Stimulated activated memory B cell treated with anti-CD40 and anti-IgM and Interleukin-4, amounts not matched to agents 10 μg/mL and 1 μg/mL and 100 μg/mL, for 72 hours (primary cell): ENCODE data around the gene TCOF1.

Source experiments
- ATAC-seq: fragments of 150-1000 bp; cut with Tn5 transposase; 2 replicates; pipeline ENCODE4 v1.10.0; 2021
- H3K27ac Mint-ChIP-seq: one replicate; pipeline ENCODE4 v1.8.0; 2022; ENCODE audit warnings: mild to moderate bottlenecking, mixed read lengths
- H3K27me3 Mint-ChIP-seq: one replicate; pipeline ENCODE4 v1.8.0; 2022; ENCODE audit warnings: mixed read lengths
- H3K36me3 Mint-ChIP-seq: one replicate; pipeline ENCODE4 v1.8.0; 2022; ENCODE audit warnings: mixed read lengths
- H3K4me1 Mint-ChIP-seq: one replicate; pipeline ENCODE4 v1.8.0; 2022; ENCODE audit warnings: mixed read lengths
- H3K4me3 Mint-ChIP-seq: one replicate; pipeline ENCODE4 v1.8.0; 2022; ENCODE audit warnings: mild to moderate bottlenecking, moderate library complexity, mixed read lengths
- H3K9me3 Mint-ChIP-seq: one replicate; pipeline ENCODE4 v1.8.0; 2022; ENCODE audit warnings: mixed read lengths

TCOF1 gene

GRCh38 chr5:150389531-150390266 lies 32.2 kb downstream of the TCOF1 start:
- Mint-ChIP-seq H3K36me3 (peaks cover 49% of the 10 kb centered on the region), H3K4me3 (no peak overlapping the region), H3K4me1 (no peaks in the 10 kb centered on the region), H3K27ac (peak overlapping the region; percentile 23), H3K27me3 (no peaks in the 10 kb centered on the region), H3K9me3 (no peaks in the 10 kb centered on the region)
- no peak for ATAC-seq

DNA sequence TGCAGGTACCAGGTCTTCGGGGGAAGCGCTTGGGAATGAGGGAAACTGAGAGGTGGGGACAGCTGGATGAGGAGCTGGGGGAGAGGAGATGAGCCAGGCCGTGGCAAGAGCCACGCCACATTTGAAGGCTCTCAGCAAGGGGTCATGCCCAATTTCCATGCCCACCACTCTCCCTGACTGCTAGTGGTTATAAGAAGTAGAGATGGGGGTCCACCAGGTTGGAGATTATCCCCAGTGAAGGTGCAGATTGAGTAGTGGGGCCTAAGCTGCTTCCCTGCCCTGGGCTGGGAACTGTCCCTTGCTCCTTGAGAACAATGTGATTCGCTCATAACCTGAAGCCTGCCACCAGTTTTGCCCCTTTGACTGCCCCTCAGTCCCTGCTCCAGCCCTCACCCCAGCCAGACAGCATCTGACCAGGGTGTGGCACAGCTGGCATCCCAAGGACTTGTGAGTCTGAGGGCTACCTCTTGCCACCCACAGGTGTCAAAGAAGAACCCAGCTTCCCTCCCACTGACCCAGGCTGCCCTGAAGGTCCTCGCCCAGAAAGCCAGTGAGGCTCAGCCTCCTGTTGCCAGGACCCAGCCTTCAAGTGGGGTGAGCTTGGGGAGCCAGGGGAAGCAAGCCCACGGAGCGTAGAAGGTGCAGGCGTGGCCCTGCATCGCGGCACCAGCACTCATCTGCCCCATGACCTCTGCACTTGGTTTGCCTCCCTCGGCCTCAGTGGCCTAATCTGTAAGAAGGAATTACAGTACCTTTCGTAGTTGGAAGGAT lies 33.8 kb downstream of the TCOF1 start:
- Mint-ChIP-seq H3K27me3 (no peaks in the 10 kb centered on the region), H3K36me3 (peaks cover 56% of the 10 kb centered on the region)

DNA sequence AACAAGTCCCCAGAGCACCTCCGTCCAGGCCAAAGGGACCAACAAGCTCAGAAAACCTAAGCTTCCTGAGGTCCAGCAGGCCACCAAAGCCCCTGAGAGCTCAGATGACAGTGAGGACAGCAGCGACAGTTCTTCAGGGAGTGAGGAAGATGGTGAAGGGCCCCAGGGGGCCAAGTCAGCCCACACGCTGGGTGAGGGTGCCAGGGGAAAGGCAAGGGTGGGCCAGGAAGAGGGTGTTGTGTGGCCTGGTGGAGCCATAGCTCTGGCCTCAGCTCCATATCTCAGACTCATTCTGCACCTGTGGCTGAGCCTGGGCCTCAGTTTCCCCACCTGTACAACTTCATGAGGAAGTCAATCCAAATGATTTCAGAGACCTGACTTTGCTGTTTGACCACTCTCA lies 34.5 kb downstream of the TCOF1 start:
- peaks cover 60% of the 10 kb centered on the region for H3K36me3 Mint-ChIP-seq
- no peaks in the 10 kb centered on the region for H3K27me3 Mint-ChIP-seq
- H3K4me1 Mint-ChIP-seq, result no peaks in the 10 kb centered on the region
- no peak for ATAC-seq
- no peak overlapping the region for H3K4me3 Mint-ChIP-seq
- H3K27ac Mint-ChIP-seq, result peak overlapping the region; percentile 31
- no peaks in the 10 kb centered on the region for H3K9me3 Mint-ChIP-seq

More for the DNA sequence above, 33.8 kb downstream of the TCOF1 start:
- no peak for ATAC-seq
- no peak overlapping the region for H3K4me3 Mint-ChIP-seq
- H3K27ac Mint-ChIP-seq, result peak overlapping the region; percentile 31
- H3K4me1 Mint-ChIP-seq, result no peaks in the 10 kb centered on the region
- no peaks in the 10 kb centered on the region for H3K9me3 Mint-ChIP-seq

DNA sequence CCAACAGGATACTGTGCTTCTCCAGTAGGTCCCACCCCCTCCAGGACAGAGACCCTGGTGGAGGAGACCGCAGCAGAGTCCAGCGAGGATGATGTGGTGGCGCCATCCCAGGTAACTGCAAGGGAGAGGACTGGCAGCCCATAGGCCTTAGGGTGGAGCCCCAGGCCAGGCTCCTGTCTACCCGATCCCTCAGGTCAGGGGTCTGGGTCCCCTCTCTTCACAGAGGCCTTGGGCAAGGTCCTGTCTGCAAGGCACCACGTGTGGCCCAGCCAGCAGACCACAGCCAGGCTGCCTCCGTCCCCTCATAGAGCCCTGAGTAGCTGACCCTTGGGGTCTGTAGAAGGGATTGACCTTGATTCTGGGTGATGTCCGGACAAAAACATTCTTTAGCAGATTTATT lies 35.2 kb downstream of the TCOF1 start:
- Mint-ChIP-seq H3K36me3 (peaks cover 62% of the 10 kb centered on the region), H3K4me1 (peaks cover 5% of the 10 kb centered on the region), H3K27me3 (no peaks in the 10 kb centered on the region), H3K9me3 (no peaks in the 10 kb centered on the region), H3K4me3 (no peak overlapping the region), H3K27ac (no peak overlapping the region)
- no peak for ATAC-seq

DNA sequence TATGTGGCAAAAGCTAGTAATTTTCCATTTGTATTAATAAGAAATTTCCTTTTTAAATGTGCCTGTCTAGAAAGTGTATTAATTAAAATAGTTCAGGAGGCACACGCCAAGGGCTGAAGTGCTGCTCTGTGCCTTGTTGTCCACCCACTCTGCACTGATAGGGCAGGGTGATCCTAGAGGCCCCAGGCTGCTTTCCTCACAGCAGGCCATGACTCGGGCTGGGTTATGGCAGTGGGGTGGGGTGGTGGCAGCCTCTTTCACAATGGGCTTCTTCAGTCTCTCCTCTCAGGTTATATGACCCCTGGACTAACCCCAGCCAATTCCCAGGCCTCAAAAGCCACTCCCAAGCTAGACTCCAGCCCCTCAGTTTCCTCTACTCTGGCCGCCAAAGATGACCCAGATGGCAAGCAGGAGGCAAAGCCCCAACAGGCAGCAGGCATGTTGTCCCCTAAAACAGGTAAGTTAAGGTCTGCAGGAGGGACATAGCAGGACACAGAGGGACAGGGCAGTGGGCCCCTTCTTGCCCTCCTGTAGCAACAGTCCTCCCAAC lies 35.7 kb downstream of the TCOF1 start:
- no peak for ATAC-seq
- Mint-ChIP-seq H3K9me3 (no peaks in the 10 kb centered on the region), H3K4me3 (no peak overlapping the region), H3K4me1 (peaks cover 8% of the 10 kb centered on the region), H3K36me3 (peaks cover 58% of the 10 kb centered on the region), H3K27ac (peak overlapping the region; percentile 62), H3K27me3 (no peaks in the 10 kb centered on the region)

- ATAC-seq, result no peak
- Mint-ChIP-seq H3K27me3 (no peaks in the 10 kb centered on the region), H3K27ac (peak overlapping the region; percentile 62), H3K9me3 (no peaks in the 10 kb centered on the region), H3K36me3 (peaks cover 56% of the 10 kb centered on the region), H3K4me3 (no peak overlapping the region), H3K4me1 (peaks cover 17% of the 10 kb centered on the region)
These were observed 36.6 kb downstream of the TCOF1 start for GRCh38 chr5:150394131-150394530.

DNA sequence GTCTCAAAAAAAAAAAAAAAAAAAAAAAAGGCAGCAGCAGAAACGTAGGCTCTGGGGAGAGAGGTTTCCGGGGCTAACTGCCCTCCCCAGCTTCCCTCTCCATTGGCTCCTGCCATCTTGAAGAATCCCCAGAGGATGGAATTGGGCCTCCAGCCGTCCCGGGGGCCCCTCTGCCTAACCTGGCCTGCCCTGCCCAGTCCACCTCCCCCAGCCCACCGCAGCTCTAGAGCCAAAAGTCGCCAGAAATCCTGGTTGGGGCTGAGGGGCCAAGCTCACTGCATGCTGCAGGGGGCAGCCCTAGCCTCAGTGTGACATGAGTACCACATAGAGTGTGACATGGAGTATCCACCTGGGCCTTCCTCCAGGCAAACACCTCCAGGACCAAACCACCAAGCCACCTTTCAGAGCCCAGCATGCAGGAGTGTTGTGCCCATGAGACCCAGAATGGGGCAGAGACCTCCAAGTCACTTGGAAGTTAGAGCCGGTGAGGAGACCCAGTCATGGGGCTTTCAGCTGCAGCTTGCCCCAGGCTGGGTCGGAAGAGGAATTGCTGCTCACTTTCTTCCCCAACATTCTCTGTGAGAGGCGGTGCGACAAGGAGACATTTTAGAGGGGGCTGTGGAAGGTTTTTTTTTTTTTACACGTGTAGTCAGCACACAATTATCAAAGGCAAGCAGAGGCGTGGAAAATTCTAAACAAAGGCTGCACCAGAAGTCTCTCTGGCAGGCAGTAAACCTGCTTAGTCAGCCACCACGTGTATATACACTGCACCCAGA lies 37.6 kb downstream of the TCOF1 start:
- Mint-ChIP-seq H3K27me3 (no peaks in the 10 kb centered on the region), H3K4me3 (no peak overlapping the region), H3K4me1 (peaks cover 26% of the 10 kb centered on the region), H3K9me3 (no peaks in the 10 kb centered on the region), H3K36me3 (peaks cover 48% of the 10 kb centered on the region), H3K27ac (peak overlapping the region; percentile 13)
- no peak for ATAC-seq

- Mint-ChIP-seq H3K4me3 (no peak overlapping the region), H3K36me3 (peaks cover 46% of the 10 kb centered on the region), H3K27ac (peak overlapping the region; percentile 77), H3K27me3 (no peaks in the 10 kb centered on the region), H3K9me3 (no peaks in the 10 kb centered on the region), H3K4me1 (peaks cover 32% of the 10 kb centered on the region)
- no peak for ATAC-seq
These were observed 38.1 kb downstream of the TCOF1 start for GRCh38 chr5:150395688-150395975.

- H3K9me3 Mint-ChIP-seq, result no peaks in the 10 kb centered on the region
- peaks cover 37% of the 10 kb centered on the region for H3K4me1 Mint-ChIP-seq
- peak overlapping the region; percentile 77 for H3K27ac Mint-ChIP-seq
- no peak for ATAC-seq
- H3K36me3 Mint-ChIP-seq, result peaks cover 42% of the 10 kb centered on the region
- H3K27me3 Mint-ChIP-seq, result no peaks in the 10 kb centered on the region
- no peak overlapping the region for H3K4me3 Mint-ChIP-seq
These were observed 38.8 kb downstream of the TCOF1 start for GRCh38 chr5:150396267-150396666.

GRCh38 chr5:150397146-150397781 lies 39.8 kb downstream of the TCOF1 start:
- ATAC-seq, result no peak
- Mint-ChIP-seq H3K9me3 (no peaks in the 10 kb centered on the region), H3K27ac (peak overlapping the region; percentile 82), H3K36me3 (peaks cover 42% of the 10 kb centered on the region), H3K4me1 (peaks cover 46% of the 10 kb centered on the region), H3K27me3 (no peaks in the 10 kb centered on the region), H3K4me3 (no peak overlapping the region)

- no peaks in the 10 kb centered on the region for H3K27me3 Mint-ChIP-seq
- ATAC-seq, result no peak
- peaks cover 48% of the 10 kb centered on the region for H3K36me3 Mint-ChIP-seq
- H3K9me3 Mint-ChIP-seq, result no peaks in the 10 kb centered on the region
- peak overlapping the region; percentile 82 for H3K27ac Mint-ChIP-seq
- H3K4me3 Mint-ChIP-seq, result peak overlapping the region; percentile 30
- H3K4me1 Mint-ChIP-seq, result peaks cover 53% of the 10 kb centered on the region
These were observed 40.6 kb downstream of the TCOF1 start for GRCh38 chr5:150397782-150398721.

DNA sequence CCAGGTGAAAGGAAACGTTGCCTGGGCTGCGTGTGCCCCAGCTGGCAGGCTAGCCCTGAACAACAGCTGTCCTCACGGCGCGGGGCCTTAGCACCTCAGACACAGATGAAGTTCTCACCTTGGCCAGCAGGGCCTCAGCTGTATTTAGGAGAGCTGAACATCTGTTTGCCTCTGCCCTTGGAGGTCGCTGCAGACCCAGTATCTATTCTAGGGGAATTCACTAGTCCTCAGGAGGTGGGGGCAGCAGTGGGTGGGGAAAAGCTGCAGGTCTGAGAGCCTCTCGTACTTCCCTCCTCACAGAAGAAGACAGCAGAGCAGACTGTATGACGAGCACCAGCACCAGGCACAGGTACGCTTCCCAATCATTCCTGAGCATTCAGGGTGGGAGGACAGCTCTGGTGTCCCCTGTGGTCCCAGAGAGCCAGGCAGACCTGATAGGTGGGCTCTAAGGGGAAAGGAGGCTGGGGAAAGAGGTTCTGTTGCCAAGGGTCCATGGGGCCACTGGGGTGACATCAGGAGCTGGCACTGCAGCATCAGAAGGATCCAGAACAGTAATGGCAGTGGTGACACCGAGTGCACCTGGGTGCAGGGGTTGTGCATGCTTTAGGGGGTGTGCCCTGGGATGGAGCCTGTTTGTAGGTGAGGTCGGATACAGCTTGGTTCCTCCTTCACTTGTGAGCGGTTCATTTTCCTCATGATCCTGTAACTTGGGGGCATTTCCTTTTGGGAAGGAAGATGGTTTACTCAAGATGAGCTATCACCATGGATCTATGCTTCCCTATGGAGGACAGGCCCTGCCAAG lies 41.4 kb downstream of the TCOF1 start:
- Mint-ChIP-seq H3K9me3 (no peaks in the 10 kb centered on the region), H3K27me3 (no peaks in the 10 kb centered on the region), H3K4me1 (peaks cover 56% of the 10 kb centered on the region), H3K4me3 (peak overlapping the region; percentile 68), H3K27ac (peak overlapping the region; percentile 82), H3K36me3 (peaks cover 48% of the 10 kb centered on the region)
- ATAC-seq, result peak; percentile 82

- Mint-ChIP-seq H3K27me3 (no peaks in the 10 kb centered on the region), H3K4me3 (peak overlapping the region; percentile 62), H3K27ac (peak overlapping the region; percentile 82), H3K36me3 (peaks cover 56% of the 10 kb centered on the region), H3K4me1 (peaks cover 62% of the 10 kb centered on the region), H3K9me3 (no peaks in the 10 kb centered on the region)
- peak; percentile 46 for ATAC-seq
These were observed 42.2 kb downstream of the TCOF1 start for GRCh38 chr5:150399524-150400211.
